ENCODE results near the gene TMPRSS7.

Gene TMPRSS7

GRCh38 chr3:112128843-112129727, 94.5 kb downstream of the TMPRSS7 start:
- Histone ChIP-seq H3K4me3 (ENCODE audit: low read depth, low read length) (no peak overlapping the region), H3K4me1 (peaks cover 14% of the 10 kb centered on the region; the same call in 1 of the 2 replicates), H3K36me3 (no peaks in the 10 kb centered on the region), H3K9me3 (no peaks in the 10 kb centered on the region), H3K27me3 (no peaks in the 10 kb centered on the region)
- TF ChIP-seq CTCF (IDR thresholded peaks at IDR 0.05; ENCODE audit: low read depth, low read length), result no peak
- no peak for DNase-seq

GRCh38 chr3:112129925-112130637, 95.5 kb downstream of the TMPRSS7 start:
- DNase-seq, result no peak
- TF ChIP-seq CTCF (IDR thresholded peaks at IDR 0.05; ENCODE audit: low read depth, low read length), result no peak
- Histone ChIP-seq H3K27me3 (no peaks in the 10 kb centered on the region), H3K9me3 (no peaks in the 10 kb centered on the region), H3K4me3 (ENCODE audit: low read depth, low read length) (no peak overlapping the region), H3K36me3 (no peaks in the 10 kb centered on the region), H3K4me1 (peaks cover 20% of the 10 kb centered on the region)

GRCh38 chr3:112130638-112130993, 96.1 kb downstream of the TMPRSS7 start:
- peaks cover 25% of the 10 kb centered on the region for H3K4me1 ChIP-seq
- H3K4me3 ChIP-seq (ENCODE audit: low read depth, low read length), result no peak overlapping the region
- H3K27me3 ChIP-seq, result no peaks in the 10 kb centered on the region
- TF ChIP-seq CTCF (IDR thresholded peaks at IDR 0.05; ENCODE audit: low read depth, low read length), result no peak
- no peak for DNase-seq
- H3K9me3 ChIP-seq, result no peaks in the 10 kb centered on the region
- H3K36me3 ChIP-seq, result no peaks in the 10 kb centered on the region

All from BE2C (cell line).